CD4-positive, alpha-beta T cell treated with Interleukin-12 subunit alpha and Interleukin-12 subunit beta, for 1 hour (primary cell): ENCODE data around the gene PPP1R36.
A peak's percentile ranks its signal among the peaks of the same experiment; 100 is the strongest.
"Not testable (repeated sequence)": the region's sequence is repeated elsewhere in the genome, so short reads cannot be mapped to it uniquely, and the experiment has no call there.

Experiments used
- DNase-seq: peaks from one replicate; pipeline ENCODE4 v3.0.0-alpha.2; 2020

The PPP1R36 gene, protein sequence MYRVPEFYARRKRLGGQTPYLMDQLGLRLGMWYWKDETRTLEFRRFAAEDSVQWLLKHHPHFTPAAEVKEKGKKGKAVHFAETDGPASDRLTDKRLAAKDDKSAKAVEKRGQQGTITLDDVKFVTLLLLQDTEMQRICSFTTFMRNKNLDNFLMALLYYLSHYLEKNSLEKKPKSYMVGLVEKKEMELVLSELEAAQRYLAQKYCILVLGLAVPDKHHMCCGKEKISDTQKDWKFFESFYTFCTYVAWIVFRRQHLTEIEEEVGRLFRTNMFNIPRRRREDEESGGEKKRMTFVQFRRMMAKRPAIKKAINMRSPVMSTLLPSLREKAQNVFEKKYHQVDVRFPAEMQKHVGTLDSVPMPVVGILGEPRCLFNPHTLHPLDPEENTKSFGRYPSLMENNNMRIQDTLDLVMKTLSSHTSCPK

DNA sequence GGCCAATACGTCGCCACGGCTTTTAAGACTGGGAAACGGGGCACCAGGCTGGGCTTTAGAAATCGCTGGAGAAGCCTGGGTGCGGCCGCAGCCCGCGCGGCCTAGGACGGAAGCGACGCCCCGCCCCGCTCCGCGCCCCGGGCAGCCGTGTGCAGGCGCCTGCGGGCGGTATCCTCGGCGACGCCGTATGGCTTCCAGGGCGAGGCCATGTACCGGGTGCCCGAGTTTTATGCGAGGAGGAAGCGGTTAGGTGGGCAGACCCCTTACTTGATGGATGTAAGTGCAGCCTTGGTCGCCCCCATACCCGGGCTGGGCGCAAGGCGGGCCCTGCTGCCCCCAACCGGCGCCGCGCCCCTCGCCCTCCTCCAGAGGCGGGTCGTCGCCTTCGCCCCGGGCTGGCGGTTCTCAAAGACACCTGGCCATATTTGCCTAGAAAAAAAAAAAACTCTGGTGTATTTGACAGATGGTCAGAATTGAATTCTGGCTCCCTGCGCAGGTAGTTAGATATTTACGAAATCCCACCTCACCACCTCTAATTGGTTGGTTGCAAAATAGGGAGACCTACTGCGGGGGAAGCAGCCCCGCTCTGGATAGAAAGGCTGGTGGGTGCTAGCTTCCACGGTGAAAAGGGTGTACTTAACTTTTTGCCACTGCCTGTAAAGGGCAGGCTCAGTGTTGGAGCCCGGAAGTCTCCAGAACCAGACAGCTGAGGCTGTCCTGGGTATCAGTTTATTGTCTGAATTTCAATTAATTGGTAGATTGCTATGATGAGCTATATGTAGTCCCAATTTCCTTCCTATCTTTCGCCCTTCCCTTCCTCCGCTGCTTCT lies at the start of gene PPP1R36:
PPP1R36 (plus strand) TSS at position 171 of the 830 bp plus-strand sequence; CDS start at position 208, 37 bp downstream.
- peak; percentile 53 for DNase-seq

DNA sequence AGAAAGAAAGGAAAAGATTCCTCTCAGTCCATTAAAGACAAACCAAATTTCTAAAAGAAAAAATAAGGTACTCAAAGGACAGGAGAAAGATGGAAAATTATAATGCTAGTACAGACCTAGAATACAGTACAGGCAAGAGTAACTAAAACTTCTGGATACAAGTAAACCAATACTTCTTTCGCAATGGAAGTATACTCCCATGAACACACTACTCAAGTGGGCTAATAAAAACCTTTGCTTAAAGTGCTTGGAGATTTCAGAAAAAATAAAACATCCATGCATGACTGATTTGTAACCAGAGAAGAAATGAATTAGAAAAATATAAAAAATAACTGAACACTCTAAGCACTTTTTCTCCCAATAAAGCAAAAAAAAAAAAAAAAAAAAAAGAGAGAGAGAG lies 49.7 kb upstream of the PPP1R36 start:
- no peak for DNase-seq

DNA sequence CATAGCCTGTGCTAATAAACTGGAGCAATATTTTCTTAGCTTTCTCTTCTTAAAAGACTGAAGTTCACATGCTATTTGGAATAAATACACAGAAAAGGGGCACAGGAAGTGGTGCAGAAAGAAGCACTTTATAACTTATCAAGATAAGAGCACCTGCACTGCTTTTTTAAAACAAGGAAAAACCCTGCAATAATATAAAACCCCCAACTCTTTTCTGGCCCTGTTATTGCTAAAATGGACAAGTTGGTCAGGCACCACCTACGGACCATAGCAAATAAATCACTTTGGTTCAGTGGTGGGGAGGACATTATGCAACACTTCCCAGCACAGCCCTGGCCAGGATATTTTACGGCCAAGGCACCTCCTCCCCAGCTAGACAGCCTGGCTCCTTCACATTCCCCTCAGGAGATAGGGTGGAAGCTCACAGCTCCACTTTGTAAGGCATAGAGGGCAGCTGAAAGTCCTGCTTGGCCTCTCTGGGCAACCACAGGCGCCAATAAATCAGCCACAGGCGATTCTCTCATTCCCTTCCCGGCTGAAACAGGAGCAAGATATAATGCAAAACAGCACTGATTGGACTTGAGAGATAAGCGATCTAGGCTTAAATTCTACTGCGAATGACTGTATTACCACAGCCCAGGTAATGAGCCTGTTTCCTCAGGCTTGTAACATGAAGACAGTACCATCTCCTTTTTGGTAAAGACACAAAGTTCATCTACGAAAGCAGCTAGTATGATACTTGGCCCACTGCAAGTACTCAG lies 48.2 kb upstream of the PPP1R36 start:
- peak; percentile 55 for DNase-seq

DNA sequence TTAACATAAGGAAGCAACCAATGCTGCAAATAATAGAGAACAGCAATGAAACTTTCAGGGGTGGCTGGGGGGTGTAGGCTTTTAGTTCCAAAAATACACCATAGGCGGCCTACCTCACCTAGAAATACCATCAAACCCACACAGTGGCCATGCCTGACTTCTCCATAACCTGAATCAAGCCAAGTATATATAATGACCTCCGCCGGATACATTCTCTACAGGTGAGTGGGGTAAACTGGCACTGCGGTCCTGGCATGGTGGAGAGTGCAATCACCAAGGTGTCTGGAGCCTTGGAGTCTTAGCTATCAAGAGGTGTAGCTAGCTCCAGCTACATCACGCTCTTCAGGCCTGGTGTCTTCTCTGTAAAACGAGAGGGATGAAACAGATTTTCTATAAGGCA lies 47.3 kb upstream of the PPP1R36 start:
- DNase-seq: peak; percentile 48

DNA sequence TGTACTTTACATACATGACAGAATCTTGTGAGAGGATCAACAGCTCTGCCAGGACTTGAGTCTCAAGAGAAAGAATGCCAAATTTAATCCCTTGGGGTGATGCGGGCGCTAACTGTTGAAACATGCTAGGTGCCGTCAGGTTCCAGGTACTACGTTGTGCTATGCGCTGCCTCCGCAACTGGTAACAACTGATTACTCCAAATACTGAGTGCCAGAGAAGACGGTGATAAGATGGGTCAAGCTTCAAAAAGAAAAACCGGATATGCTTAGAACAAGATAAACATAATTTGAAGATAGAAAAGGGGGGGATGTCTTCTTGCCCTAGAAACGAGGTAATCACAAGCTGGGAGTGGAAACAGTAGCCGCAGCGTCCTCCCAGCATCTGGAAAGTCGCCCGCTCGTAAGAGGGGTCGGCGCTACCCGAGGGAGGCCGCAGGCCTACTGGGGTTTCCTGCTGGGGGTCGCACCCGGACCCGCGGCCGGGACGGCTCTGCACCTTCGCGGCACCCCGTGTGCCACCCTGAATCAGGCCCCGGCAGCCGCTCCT lies 46.8 kb upstream of the PPP1R36 start:
- DNase-seq: peak; percentile 52

DNA sequence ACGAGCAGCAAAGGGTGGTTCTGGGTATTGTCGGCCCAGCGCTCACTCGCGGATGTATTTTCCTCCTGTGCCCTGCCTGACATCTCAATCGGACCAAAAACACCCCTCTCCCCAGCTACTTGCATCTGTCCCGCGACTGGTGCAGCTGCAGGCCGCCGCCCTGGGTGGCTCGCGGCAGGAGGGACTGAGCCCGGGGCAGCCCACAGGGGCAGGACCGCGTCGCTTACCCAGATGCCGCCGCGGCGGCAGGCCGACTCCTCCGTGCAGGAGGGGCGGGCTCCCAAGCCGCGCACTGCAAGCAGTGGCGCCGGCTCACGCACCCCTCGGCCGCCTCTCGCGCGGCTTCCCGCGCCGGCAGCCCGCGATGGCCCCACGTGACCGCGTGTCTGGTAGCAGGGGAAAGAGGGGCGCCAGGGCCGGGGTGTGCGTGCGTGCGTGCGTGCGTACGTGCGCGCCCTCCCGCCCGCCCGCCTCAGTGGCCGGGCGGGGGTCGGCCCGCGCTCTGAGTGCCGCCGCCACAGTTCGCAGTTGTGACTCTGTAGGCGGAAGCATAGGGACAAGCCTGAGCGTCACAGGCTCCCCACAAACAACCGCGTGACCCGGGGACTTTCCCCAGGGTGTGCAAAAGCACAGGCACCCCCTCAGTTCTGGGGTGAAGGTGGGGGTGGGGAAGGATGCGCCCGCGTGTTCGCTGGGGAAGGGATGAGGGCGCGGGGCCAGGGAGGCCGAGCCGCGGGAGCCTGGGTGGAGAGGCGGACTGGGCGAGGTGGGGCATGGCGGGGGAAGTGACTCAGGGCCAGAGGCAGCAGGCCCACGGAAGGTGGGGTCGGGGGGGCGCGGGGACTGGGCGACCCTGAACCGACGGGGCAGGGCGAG lies 46.1 kb upstream of the PPP1R36 start, which contains the start of gene ZBTB25:
ZBTB25 (minus strand) TSS at position 405 of the 876 bp plus-strand sequence. CDS start 13,305 bp downstream, outside the sequence.
- peak; percentile 98 for DNase-seq

DNA sequence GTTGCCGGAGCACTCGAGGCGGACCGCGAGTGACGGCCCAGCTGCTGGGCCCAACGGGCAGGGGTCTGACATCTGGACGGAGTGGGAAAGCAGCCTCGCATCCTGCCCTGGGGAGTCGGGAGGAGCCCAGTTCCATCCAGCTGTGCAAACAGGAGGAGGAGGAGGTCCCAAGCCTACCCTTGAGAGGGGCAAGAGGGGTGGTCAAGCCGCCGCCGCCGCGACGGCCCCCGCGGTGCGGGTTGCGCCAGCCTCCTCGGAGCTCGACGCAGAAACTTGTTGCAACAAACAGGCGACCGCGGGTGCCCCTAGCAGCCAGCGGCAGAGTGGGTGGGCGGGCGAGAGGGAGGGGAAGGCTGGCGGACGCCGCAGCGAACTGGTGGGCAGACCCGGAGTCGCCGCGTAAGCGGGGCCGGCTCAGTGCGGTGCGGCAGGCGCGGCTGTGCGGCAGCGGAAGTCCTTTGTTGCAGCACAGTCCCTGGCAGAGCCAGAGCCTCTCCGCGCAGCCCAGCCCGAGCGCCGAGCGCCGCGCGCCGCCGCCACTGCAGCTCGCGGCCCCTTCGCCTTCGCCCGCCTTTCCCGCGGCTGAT lies 45.4 kb upstream of the PPP1R36 start, which contains the start of gene ZBTB1:
ZBTB1 (plus strand) TSS at position 461 of the 587 bp plus-strand sequence. CDS start 16,735 bp downstream, outside the sequence.
- peak; percentile 87 for DNase-seq

DNA sequence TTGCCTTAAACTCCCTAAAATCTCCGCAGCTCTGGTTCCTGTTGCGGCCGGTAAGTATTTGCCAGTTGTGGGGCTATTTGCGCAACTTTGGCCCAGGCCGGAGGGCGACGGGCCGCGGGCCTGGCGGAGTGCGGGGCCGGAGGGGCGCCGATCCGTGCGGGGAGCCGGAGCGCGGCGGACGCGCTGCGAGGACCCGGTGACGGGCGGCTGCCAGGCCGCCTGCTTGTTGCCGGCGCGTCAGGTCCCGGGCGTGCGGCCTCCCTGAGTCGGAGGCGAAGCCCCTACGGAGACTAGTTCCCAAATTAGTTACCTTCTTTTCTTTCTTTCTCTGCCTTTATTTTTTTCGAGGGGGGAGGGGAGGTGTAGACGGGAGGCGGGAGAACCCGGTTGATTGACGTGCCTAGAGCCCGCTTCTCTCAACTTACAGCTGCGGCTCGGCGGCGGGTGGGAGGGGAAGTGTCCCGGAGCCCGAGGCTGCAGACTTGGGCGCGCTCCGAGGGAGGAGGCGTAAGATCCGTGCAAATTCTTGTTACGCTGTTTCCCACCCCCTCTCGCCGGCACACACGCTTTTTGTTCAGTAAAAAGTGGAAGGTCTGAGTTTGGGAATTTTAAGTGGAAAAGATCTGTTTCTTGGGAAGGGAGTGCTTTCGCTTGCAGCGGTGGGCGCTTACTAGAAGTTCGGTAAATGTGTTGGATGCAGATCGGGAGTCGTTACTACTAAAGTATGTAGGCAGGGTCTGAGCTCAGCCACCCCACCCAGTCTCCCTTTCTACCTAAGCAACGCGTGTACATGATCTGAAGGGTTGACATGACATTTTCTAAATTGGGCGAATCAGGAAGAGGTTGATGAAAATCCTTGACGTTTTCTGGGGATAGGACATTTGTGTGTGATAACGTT lies 44.6 kb upstream of the PPP1R36 start:
- DNase-seq: peak; percentile 87

DNA sequence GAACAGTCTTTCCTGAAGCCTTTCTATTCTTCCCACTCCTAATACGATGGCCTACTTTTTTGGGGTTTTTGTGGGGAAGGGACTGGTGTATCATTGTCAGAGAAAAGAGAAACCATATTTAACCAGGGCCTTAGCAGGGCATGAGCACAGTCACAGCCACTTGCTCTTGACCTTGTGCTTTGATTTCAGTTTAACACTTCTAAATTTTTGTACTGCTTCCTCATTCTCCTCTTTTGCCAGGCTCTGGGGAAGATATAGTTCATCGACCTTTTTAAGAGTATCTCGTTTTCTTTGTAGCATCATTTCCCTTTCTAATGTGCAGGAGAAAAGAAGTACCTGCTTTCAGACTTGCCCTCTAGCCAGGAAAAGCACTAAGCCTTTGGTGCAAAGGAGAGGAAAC lies 43.0 kb upstream of the PPP1R36 start:
- peak; percentile 30 for DNase-seq

DNA sequence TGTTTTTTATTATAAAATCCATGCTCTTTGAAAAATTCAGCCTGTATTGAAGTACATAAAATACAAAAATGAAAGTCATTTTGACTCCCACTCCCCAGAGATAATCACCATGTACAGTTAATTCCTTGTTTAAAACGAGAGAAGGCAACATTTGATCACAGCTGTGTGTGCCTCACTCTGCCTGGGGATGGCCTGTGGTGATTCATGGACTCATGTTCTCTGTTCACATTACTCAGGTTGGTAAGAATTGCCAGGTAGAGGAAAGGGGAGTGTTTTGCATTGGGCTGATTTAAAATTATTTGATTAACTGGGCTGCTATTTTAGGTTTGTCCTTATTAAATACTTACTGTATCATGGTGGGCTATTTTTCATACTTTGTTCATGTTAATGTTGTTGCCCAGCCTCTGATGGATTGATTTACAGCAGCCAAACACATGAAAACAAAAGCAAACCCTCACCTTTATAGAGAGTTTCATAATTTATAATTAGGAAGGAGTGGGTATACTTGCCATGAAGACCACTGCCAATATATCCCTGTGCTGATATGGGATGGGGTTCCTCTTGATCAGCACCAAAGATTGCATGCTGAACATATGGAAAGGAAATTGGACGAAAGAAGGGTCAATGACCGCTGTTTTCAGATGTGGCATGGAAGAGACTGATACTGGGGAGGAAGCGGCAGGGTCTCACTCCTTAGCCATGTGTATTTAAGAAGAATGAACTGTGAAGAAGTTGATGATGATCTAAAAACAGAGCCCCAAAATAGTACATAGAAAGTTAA lies 42.2 kb upstream of the PPP1R36 start:
- DNase-seq: peak; percentile 33

DNA sequence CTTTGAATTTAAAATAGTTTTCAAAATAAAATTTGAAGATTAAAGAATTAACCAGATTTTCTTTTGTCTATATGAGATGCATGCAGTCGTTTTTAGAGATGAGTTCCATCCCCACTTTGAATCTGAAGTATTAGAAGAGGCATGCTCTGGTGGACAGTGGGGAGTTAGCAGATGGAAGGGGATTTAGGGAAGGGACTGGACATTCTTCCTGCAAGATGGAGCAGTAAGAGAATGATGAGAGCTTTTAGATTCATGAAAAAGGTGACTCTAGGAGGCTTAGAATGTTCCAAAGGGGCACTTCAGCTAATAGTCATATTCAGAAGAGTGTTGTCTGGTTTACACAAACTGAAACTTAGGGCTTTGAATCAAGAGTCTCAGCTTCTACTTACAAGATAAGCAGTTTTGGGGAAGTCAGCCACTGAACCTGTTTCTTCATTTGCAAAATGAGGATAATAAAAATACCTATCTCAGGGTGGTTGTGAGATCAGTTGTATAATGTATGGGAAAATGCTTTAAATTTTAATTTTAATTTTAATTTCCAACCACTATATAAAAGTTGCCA lies 41.5 kb upstream of the PPP1R36 start:
- no peak for DNase-seq

DNA sequence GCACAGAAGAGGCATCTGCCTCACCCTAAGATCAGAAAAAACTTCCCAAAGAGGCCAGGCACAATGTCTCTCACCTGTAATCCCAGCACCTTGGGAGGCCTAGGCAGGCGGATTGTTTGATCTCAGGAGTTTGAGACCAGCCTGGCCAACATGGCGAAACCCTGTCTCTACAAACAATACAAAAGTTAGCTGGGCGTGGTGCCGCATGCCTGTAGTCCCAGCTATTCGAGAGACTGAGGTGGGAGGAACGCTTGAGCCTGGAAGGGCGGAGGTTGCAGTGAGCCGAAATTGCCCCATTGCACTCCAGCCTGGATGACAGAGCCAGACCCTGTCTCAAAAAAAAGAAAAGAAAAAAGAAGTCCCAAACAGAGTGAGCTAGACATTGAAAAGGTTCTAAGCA lies 40.7 kb upstream of the PPP1R36 start:
- no peak for DNase-seq

DNA sequence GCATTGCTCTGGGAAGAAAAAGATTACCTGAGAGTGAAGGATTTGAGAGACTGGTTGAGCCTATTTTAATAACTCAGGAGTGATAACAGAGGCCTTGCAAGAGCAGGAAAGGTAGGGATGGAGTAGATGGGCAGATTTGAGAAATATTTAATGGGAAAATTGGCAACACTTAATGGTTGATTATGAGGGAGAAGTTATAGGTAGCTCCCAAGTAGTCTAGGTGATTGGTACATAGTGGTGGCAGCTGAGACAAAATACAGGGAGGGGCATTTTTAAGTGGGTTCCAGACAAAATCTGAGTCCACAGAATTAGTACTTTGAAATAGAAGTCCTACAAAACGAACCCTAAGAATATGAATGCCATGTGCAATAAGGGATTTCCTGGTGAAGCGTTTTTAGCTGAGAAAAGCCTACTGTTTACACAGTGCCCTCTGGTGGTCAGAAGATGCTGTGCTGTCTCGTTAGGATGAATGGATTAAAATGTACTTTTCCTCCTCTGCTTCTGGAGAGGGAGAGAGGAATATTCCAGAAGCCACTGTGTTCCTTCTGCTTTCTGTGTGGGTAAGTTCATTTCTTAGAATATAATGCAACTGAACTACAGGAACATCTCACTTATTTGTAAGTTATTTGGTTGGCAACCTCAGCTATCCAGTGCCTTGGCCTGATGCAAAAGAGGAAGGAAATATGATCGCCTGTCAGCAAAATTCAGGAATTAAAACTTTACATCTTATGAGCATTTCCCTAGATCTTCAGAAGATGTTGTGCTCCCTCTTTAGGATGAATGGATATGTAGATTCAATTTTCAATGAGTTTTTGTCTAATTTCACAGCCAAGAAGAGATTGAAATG lies 38.7 kb upstream of the PPP1R36 start:
- DNase-seq: peak; percentile 78

DNA sequence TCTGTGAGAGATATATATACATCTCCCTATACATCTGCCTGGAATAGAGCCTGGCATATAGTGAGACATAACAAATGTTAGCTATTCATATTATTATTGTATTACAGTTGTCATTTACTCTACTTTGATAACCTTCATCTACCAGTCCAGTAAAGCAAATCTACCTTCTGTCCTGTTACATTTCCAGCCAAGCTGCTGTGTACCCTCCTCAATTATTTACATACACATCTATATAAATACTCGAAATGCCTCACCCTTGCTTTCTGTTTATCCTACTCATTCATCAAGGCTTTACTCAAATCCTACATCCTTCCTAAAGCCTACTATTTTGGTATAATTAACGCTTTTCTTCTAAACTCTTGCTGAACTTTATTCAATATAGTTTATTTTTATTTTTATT lies 36.5 kb upstream of the PPP1R36 start:
- DNase-seq: no peak

DNA sequence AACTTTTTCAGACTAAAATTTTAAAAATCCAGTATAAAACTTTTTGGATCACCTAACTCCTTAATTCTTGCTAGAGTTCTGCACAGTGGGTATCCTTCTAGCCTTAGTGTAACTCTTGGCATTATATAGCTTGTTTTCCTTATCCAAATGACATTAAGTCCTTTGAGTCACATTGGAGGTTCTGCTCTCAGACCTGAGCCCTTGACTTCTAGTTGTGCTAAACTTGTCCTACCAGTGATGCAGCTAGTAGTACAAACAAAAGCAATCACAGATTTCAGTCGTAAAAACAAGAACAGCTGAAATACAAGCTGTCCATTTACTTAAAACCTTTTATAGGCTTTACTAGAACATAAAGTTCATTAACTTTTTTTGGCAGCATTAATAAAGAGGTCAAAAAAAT lies 34.7 kb upstream of the PPP1R36 start:
- no peak for DNase-seq

DNA sequence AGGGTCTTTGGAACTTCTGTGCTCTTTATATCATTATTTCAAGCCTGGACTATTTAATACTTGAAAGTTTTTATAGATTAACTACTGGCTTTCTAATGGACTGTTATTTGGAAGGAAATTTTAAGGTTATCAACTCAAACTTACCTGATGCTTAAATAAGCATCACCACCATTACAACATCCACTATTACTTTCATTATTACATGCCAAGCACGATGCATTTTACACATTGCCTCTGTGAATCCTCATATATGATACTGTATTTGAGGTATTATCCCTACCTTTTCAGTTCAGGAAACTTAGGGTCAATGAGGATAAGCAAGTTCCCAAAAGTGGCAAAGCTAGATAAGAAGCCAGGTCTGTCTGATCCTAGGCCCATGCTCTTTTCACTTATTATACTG lies 32.8 kb upstream of the PPP1R36 start:
- no peak for DNase-seq

DNA sequence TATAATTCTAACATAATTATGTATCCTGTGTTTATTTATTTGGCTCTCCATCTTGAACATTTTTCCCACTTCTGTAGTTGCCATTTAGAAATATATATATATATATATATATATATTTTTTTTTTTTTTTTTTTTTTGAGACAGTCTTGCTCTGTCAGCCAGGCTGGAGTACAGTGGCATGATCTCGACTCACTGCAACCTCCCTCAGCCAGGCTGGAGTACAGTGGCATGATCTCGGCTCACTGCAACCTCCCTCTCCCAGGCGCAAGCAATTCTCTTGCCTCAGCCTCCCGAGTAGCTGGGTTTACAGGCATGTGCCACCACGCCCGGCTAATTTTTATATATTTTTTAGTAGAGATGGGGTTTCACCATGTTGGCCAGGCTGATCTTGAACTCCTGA lies 32.1 kb upstream of the PPP1R36 start:
- DNase-seq: not testable (repeated sequence)

DNA sequence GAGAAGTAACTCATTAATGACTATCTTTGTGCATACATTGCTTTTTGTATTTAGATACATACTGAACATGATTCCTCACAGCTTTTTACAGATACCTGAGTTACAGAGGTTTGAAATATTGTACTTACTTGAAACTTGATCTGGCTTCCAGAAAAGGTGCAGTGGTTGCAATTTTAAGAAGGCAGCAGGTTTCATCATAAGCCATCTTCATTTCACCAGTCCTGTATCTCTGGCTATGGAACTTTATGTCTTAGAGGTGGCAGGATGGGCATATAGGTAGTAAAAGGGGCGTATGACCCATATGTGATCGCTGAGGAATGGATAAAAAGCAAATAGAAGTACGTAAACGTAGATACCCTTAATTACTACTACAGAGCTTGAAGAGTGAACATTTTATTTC lies 31.5 kb upstream of the PPP1R36 start:
- no peak for DNase-seq
